Measurements from ENCODE around the gene CLIC4.

CLIC4 gene

GRCh38 chr1:24713736-24714135, 31.5 kb upstream of the CLIC4 start:
- Histone ChIP-seq H3K9ac (ENCODE audit: low read depth, low read length) (no peak overlapping the region), H3K4me2 (ENCODE audit: insufficient read depth, low read length) (no peak overlapping the region), H3K9me3 (ENCODE audit: insufficient read depth, low read length, severe bottlenecking) (no peaks in the 10 kb centered on the region), H2AFZ (ENCODE audit: low read depth, low read length) (no peak overlapping the region), H3K36me3 (ENCODE audit: insufficient read depth, low read length) (no peaks in the 10 kb centered on the region), H3K27me3 (ENCODE audit: insufficient read depth, low read length, poor library complexity) (no peaks in the 10 kb centered on the region), H4K20me1 (ENCODE audit: insufficient read depth, low read length) (no peaks in the 10 kb centered on the region), H3K27ac (ENCODE audit: low read length) (no peak overlapping the region), H3K4me1 (ENCODE audit: insufficient read depth, low read length) (no peaks in the 10 kb centered on the region), H3K4me3 (ENCODE audit: low read depth in 1 of 2, low read length in 2 of 2) (no peak overlapping the region), H3K79me2 (ENCODE audit: insufficient read depth, low read length) (no peaks in the 10 kb centered on the region)
- TF ChIP-seq CTCF (IDR thresholded peaks at IDR 0.05; ENCODE audit: borderline replicate concordance, extremely low read depth, low read length, poor library complexity, severe bottlenecking) (no peak), EZH2 (IDR thresholded peaks at IDR 0.05; ENCODE audit: borderline replicate concordance, low read depth, low read length, severe bottlenecking) (no peak)
- no peak for ATAC-seq (ENCODE audit: insufficient read depth, low read depth)
- DNase-seq = no peak

GRCh38 chr1:24714859-24715520, 30.3 kb upstream of the CLIC4 start:
- no peak for ATAC-seq (ENCODE audit: insufficient read depth, low read depth)
- Histone ChIP-seq H3K4me2 (ENCODE audit: insufficient read depth, low read length) (no peak overlapping the region), H3K36me3 (ENCODE audit: insufficient read depth, low read length) (no peaks in the 10 kb centered on the region), H3K9ac (ENCODE audit: low read depth, low read length) (no peak overlapping the region), H3K9me3 (ENCODE audit: insufficient read depth, low read length, severe bottlenecking) (no peaks in the 10 kb centered on the region), H3K4me3 (ENCODE audit: low read depth in 1 of 2, low read length in 2 of 2) (no peak overlapping the region), H3K27ac (ENCODE audit: low read length) (no peak overlapping the region), H3K79me2 (ENCODE audit: insufficient read depth, low read length) (no peaks in the 10 kb centered on the region), H3K27me3 (ENCODE audit: insufficient read depth, low read length, poor library complexity) (no peaks in the 10 kb centered on the region), H4K20me1 (ENCODE audit: insufficient read depth, low read length) (no peaks in the 10 kb centered on the region), H3K4me1 (ENCODE audit: insufficient read depth, low read length) (no peaks in the 10 kb centered on the region), H2AFZ (ENCODE audit: low read depth, low read length) (no peak overlapping the region)
- DNase-seq = no peak
- TF ChIP-seq EZH2 (IDR thresholded peaks at IDR 0.05; ENCODE audit: borderline replicate concordance, low read depth, low read length, severe bottlenecking) (no peak), CTCF (IDR thresholded peaks at IDR 0.05; ENCODE audit: borderline replicate concordance, extremely low read depth, low read length, poor library complexity, severe bottlenecking) (no peak)

GRCh38 chr1:24715658-24716057, 29.6 kb upstream of the CLIC4 start:
- Histone ChIP-seq H2AFZ (ENCODE audit: low read depth, low read length) (no peak overlapping the region), H3K36me3 (ENCODE audit: insufficient read depth, low read length) (no peaks in the 10 kb centered on the region), H3K27ac (ENCODE audit: low read length) (no peak overlapping the region), H4K20me1 (ENCODE audit: insufficient read depth, low read length) (no peaks in the 10 kb centered on the region), H3K4me1 (ENCODE audit: insufficient read depth, low read length) (no peaks in the 10 kb centered on the region), H3K4me2 (ENCODE audit: insufficient read depth, low read length) (no peak overlapping the region), H3K27me3 (ENCODE audit: insufficient read depth, low read length, poor library complexity) (no peaks in the 10 kb centered on the region), H3K79me2 (ENCODE audit: insufficient read depth, low read length) (no peaks in the 10 kb centered on the region), H3K9ac (ENCODE audit: low read depth, low read length) (no peak overlapping the region), H3K9me3 (ENCODE audit: insufficient read depth, low read length, severe bottlenecking) (no peaks in the 10 kb centered on the region), H3K4me3 (ENCODE audit: low read depth in 1 of 2, low read length in 2 of 2) (no peak overlapping the region)
- DNase-seq = no peak
- TF ChIP-seq EZH2 (IDR thresholded peaks at IDR 0.05; ENCODE audit: borderline replicate concordance, low read depth, low read length, severe bottlenecking) (no peak), CTCF (IDR thresholded peaks at IDR 0.05; ENCODE audit: borderline replicate concordance, extremely low read depth, low read length, poor library complexity, severe bottlenecking) (no peak)
- no peak for ATAC-seq (ENCODE audit: insufficient read depth, low read depth)
